ENCODE results near the gene RHEB.

DNA sequence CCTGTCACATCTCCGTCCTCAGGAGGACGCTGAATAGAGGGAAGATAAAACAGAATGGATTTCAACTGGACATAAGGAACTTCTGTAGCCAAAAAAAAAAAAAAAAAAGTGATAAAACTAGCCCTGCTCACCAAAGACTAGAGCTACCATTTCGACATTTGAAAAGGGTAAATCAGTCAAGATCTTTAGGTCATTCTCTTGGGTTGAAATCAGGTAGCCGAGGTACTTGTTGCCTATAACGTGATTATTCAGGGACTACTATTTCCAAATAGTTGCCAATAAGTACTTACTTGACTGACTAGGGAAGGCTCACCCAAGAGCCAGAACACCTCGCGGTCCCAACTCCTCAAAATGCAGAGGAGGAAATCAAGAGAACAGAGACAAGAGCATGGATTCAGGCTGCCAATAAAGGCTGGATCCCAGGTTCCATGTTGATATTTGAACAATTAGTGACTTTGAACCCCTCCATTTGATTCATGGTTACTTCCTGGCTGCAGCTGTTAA lies 2.0 kb downstream of the RHEB start:
- TF ChIP-seq, protein P1, sequence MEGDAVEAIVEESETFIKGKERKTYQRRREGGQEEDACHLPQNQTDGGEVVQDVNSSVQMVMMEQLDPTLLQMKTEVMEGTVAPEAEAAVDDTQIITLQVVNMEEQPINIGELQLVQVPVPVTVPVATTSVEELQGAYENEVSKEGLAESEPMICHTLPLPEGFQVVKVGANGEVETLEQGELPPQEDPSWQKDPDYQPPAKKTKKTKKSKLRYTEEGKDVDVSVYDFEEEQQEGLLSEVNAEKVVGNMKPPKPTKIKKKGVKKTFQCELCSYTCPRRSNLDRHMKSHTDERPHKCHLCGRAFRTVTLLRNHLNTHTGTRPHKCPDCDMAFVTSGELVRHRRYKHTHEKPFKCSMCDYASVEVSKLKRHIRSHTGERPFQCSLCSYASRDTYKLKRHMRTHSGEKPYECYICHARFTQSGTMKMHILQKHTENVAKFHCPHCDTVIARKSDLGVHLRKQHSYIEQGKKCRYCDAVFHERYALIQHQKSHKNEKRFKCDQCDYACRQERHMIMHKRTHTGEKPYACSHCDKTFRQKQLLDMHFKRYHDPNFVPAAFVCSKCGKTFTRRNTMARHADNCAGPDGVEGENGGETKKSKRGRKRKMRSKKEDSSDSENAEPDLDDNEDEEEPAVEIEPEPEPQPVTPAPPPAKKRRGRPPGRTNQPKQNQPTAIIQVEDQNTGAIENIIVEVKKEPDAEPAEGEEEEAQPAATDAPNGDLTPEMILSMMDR (IDR thresholded peaks at IDR 0.05): no peak
- no peak for TF ChIP-seq EZH2 (IDR thresholded peaks at IDR 0.05; ENCODE audit: borderline replicate concordance, insufficient read depth, low read depth, low read length, poor library complexity, severe bottlenecking)
